Transverse colon (tissue), 4 donors: ENCODE measurements around the gene WIPF3. TPM values are rescaled to one million over a fixed set of nuclear protein-coding genes. Genes with fewer than 3 reads are reported as not detected.

ENCODE experiments used
- DNase-seq: peaks from one replicate; pipeline ENCODE4 v3.0.0-alpha.2; 2019
- H3K27ac ChIP-seq, 4 donors: fragments of 200-600 bp; sonication (generic); 2 replicates each; pipeline ENCODE4 v1.5.1; 2016 to 2018; ENCODE audit warnings: inconsistent platforms in 4 of 4
- H3K27me3 ChIP-seq: fragments of 200-600 bp; sonication (generic); 2 replicates; pipeline ENCODE4 v1.5.1; 2017; ENCODE audit warnings: inconsistent platforms
- H3K36me3 ChIP-seq, 4 donors: fragments of 200-600 bp; sonication (generic); 2 replicates each; pipeline ENCODE4 v1.5.1; 2017 to 2019; ENCODE audit warnings: inconsistent platforms in 4 of 4
- H3K4me1 ChIP-seq, 4 donors: fragments of 200-600 bp; sonication (generic); 2 replicates each; pipeline ENCODE4 v1.5.1; 2017 to 2020; ENCODE audit warnings: inconsistent platforms in 4 of 4
- H3K4me3 ChIP-seq, 4 donors: fragments of 200-600 bp; sonication (generic); 1 replicate in 1 of 4; 2 replicates in 3 of 4; pipeline versions ENCODE4 v1.5.1 to v1.6.1; 2017 to 2019; ENCODE audit warnings: inconsistent platforms in 4 of 4
- H3K9me3 ChIP-seq, 2 donors: fragments of 200-600 bp; sonication (generic); 2 replicates each; pipeline ENCODE4 v1.5.1; 2017 to 2019; ENCODE audit warnings: inconsistent platforms in 2 of 2
- EP300 ChIP-seq: sonication (generic); formaldehyde crosslinking; IDR thresholded peaks from one replicate; pipeline ENCODE4 v1.6.1; 2017; ENCODE audit warnings: antibody characterized with exemption, low read depth
- POLR2A ChIP-seq: fragments of 450-650 bp; IDR thresholded peaks from one replicate; pipeline ENCODE4 v1.6.1; 2016; ENCODE audit warnings: antibody characterized with exemption, mild to moderate bottlenecking, moderate library complexity
- POLR2AphosphoS5 ChIP-seq, 3 donors: sonication (generic); formaldehyde crosslinking; IDR thresholded peaks; one replicate each; pipeline ENCODE4 v1.6.1; 2016; ENCODE audit warnings: antibody characterized with exemption in 3 of 3
- WGBS, 2 donors: methylation state at CpG; one replicate each; pipeline ENCODE4 v1.1.5; 2018; ENCODE audit warnings: low coverage in 1 of 2; 5-methylcytosine and 5-hydroxymethylcytosine counted together
- in situ Hi-C, 4 donors: fragments of 200-750 bp; cut with MboI; loops; one replicate each; pipeline versions ENCODE4 v1.15.0 to v1.15.1; 2017; ENCODE audit warnings: low sequenced_read_pairs in 3 of 4, low pct_ligation_motif_present in 1 of 4, low pct_unique_long_range_greater_than_20kb in 1 of 4
- intact Hi-C: fragments of 100-400 bp; cut with DNase I; formaldehyde crosslinking; loops from one replicate; pipeline ENCODE4 v1.15.1; 2023; ENCODE audit warnings: low total_unique reads
- small RNA-seq, 4 donors: library from RNA; depleted of rRNA; stranded (forward); fragments of <200 nt; gene quantifications; one replicate each; pipeline ENCODE3, GENCODE V24; 2016
- total RNA-seq, 4 donors: library from RNA; depleted of rRNA; stranded (reverse); fragments of >200 nt; gene quantifications; one replicate each; pipeline ENCODE4 v1.1.0, GENCODE V29; 2016
- TF ChIP-seq, protein P1 (sequence below), 5 experiments: fragments of 200-600 bp in 3 of 5; fragments of 450-650 bp in 2 of 5; sonication (generic) in 3 of 5; IDR thresholded peaks; 1 replicate in 2 of 5; 2 replicates in 3 of 5; pipeline ENCODE4 v1.5.1; 2016 to 2017; ENCODE audit warnings: antibody characterized with exemption in 5 of 5, inconsistent platforms in 3 of 5, mild to moderate bottlenecking in 2 of 5, moderate library complexity in 1 of 5

Gene WIPF3
- total RNA-seq, 4 donors from 2014 or later = 0.41 to 3.7 TPM; not detected in 2

DNA sequence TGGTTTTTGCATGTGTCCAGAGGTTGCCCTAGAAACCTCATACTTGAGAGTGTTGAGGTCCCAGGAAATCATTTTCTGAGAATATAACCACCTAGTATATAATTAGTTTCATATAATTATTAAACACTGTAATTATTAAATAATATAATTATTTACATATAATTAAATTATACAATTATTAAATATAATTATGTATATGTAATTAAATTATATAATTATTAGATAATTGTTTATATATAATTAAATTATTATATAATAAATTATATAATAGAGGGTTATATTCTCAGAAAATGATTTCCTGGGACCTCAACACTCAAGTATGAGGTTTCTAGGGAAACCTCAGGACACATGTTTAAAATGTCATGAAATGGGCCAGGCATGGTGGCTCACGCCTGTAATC is 155.7 kb downstream of the WIPF3 start:
- Histone ChIP-seq H3K4me3 (no peak overlapping the region), H3K9me3 (no peaks in the 10 kb centered on the region), H3K36me3 (no peaks in the 10 kb centered on the region), H3K27me3 (no peaks in the 10 kb centered on the region), H3K4me1 (no peaks in the 10 kb centered on the region), H3K27ac (no peak overlapping the region)
- in situ Hi-C loops = no loop called here
- TF ChIP-seq EP300 (no peak), POLR2AphosphoS5 (IDR thresholded peaks at IDR 0.05) (no peak), POLR2A (no peak)
- TF ChIP-seq, protein P1, sequence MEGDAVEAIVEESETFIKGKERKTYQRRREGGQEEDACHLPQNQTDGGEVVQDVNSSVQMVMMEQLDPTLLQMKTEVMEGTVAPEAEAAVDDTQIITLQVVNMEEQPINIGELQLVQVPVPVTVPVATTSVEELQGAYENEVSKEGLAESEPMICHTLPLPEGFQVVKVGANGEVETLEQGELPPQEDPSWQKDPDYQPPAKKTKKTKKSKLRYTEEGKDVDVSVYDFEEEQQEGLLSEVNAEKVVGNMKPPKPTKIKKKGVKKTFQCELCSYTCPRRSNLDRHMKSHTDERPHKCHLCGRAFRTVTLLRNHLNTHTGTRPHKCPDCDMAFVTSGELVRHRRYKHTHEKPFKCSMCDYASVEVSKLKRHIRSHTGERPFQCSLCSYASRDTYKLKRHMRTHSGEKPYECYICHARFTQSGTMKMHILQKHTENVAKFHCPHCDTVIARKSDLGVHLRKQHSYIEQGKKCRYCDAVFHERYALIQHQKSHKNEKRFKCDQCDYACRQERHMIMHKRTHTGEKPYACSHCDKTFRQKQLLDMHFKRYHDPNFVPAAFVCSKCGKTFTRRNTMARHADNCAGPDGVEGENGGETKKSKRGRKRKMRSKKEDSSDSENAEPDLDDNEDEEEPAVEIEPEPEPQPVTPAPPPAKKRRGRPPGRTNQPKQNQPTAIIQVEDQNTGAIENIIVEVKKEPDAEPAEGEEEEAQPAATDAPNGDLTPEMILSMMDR (IDR thresholded peaks at IDR 0.05) = no peak
- DNase-seq = no peak
- intact Hi-C loops = no loop called here
- 94% methylated on average over 1 of the region's 1 CpG; no CpG with 5 or more reads in 1 of the 2 donors for WGBS, 2 donors

GRCh38 chr7:29965030-29965429 is 158.7 kb downstream of the WIPF3 start:
- in situ Hi-C loops (no loop called here), intact Hi-C loops (no loop called here)
- WGBS, 2 donors = 73 to 77% methylated on average over 3 of the region's 3 CpGs

More at GRCh38 chr7:29965030-29965429, 158.7 kb downstream of the WIPF3 start:
- no peaks in the 10 kb centered on the region for H3K36me3 ChIP-seq
- TF ChIP-seq EP300 (no peak), POLR2AphosphoS5 (IDR thresholded peaks at IDR 0.05) (no peak), POLR2A (no peak)
- TF ChIP-seq, protein P1 (IDR thresholded peaks at IDR 0.05) = no peak
- no peaks in the 10 kb centered on the region for H3K9me3 ChIP-seq
- H3K27me3 ChIP-seq = no peaks in the 10 kb centered on the region
- H3K4me1 ChIP-seq = no peaks in the 10 kb centered on the region
- H3K27ac ChIP-seq = no peak overlapping the region
- DNase-seq = no peak
- H3K4me3 ChIP-seq = no peak overlapping the region

Small RNA genes lying within 50 kb of the gene (small RNA-seq; reads per million reads assigned to genes)
- gene RF01210 = 0 reads per million in 4 donors

Other genes starting within 250 kb of the WIPF3 start
- gene PRR15, start 242.7 kb upstream of the WIPF3 start, total RNA-seq = 100 to 1,000 TPM in 3 of 4 donors, 10 to 100 TPM in 1; 53.3 to 443 (median 294) TPM
- gene SCRN1, start 183.3 kb downstream of the WIPF3 start, total RNA-seq = 10 to 100 TPM; 15.0 to 24.5 (median 17.3) TPM
- gene FKBP14, start 220.2 kb downstream of the WIPF3 start, total RNA-seq = 10 to 100 TPM in 2 of 4 donors, 1 to 10 TPM in 1, under 1 TPM in 1; 0.75 to 12.7 (median 9.6) TPM
- gene PLEKHA8, start 221.9 kb downstream of the WIPF3 start, total RNA-seq = 10 to 100 TPM in 3 of 4 donors, 1 to 10 TPM in 1; 6.6 to 16.4 (median 13.1) TPM